Measurements from ENCODE around the gene PRRT1B.
"Not testable (repeated sequence)": the region's sequence is repeated elsewhere in the genome, so short reads cannot be mapped to it uniquely, and the experiment has no call there.

PRRT1B gene

DNA sequence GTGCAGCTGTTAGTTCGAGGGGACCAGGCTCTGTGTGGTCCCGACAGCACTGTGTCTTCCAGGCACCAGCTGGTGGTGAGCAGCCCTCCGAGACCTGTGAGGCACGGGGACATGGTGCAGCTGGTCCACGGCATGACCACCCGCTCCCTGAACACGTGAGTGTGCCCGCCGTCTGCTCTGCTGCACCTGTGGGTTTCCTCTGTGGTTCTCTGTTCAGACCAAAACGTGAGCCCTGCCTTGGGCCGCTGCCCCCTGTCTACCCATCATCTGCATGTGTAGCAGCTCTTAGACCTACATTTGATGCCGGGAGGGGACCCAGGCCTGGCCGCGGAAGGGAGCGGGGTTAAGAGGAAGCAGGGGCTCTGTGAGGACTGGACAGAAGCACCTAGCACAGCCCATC is 32.1 kb upstream of the PRRT1B start:
- Histone ChIP-seq H3K9me3 (ENCODE audit: insufficient read depth, low read length) (no peaks in the 10 kb centered on the region), H3K9ac (ENCODE audit: low read length) (no peak overlapping the region), H3K27me3 (ENCODE audit: low read depth, low read length) (no peaks in the 10 kb centered on the region), H3K4me2 (ENCODE audit: low read length) (no peak overlapping the region), H2AFZ (ENCODE audit: low read depth, low read length) (no peak overlapping the region), H3K79me2 (ENCODE audit: low read length) (no peaks in the 10 kb centered on the region), H3K4me3 (ENCODE audit: low read length) (no peak overlapping the region), H3K27ac (ENCODE audit: low read length) (no peak overlapping the region), H3K36me3 (replicated peaks; ENCODE audit: low read depth, low read length) (peaks cover 32% of the 10 kb centered on the region), H3K4me1 (ENCODE audit: low read length) (no peaks in the 10 kb centered on the region), H4K20me1 (ENCODE audit: insufficient read depth, low read length) (no peaks in the 10 kb centered on the region)
- TF ChIP-seq CTCF (IDR thresholded peaks at IDR 0.05; ENCODE audit: low read depth, low read length) (no peak), EZH2phosphoT487 (IDR thresholded peaks at IDR 0.05; ENCODE audit: low read depth) (no peak)

GRCh38 chr9:131515559-131516031 is 29.7 kb upstream of the PRRT1B start:
- H4K20me1 ChIP-seq (ENCODE audit: insufficient read depth, low read length); H3K4me1 ChIP-seq (ENCODE audit: low read length); H3K9me3 ChIP-seq (ENCODE audit: insufficient read depth, low read length); H3K4me3 ChIP-seq (ENCODE audit: low read length); H3K4me2 ChIP-seq (ENCODE audit: low read length); H3K9ac ChIP-seq (ENCODE audit: low read length); H3K27me3 ChIP-seq (ENCODE audit: low read depth, low read length); H3K79me2 ChIP-seq (ENCODE audit: low read length); H2AFZ ChIP-seq (ENCODE audit: low read depth, low read length); H3K27ac ChIP-seq (ENCODE audit: low read length): not testable (repeated sequence)
- H3K36me3 ChIP-seq (replicated peaks; ENCODE audit: low read depth, low read length) = peaks cover 31% of the 10 kb centered on the region

DNA sequence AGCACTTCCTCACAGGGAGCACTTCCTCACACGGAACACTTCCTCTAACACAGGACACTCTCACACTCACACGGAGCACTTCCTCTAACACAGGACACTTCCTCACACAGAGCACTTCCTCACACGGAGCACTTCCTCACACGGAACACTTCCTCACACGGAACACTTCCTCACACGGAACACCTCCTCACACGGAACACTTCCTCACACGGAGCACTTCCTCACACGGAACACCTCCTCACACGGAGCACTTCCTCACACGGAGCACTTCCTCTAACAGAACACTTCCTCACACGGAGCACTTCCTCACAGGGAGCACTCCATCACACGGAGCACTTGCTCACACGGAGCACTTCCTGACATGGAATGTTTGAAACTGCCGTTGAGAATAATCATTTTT is 29.2 kb upstream of the PRRT1B start:
- H3K36me3 ChIP-seq (replicated peaks; ENCODE audit: low read depth, low read length) = peaks cover 27% of the 10 kb centered on the region
- H3K27ac ChIP-seq (ENCODE audit: low read length) = no peak overlapping the region

DNA sequence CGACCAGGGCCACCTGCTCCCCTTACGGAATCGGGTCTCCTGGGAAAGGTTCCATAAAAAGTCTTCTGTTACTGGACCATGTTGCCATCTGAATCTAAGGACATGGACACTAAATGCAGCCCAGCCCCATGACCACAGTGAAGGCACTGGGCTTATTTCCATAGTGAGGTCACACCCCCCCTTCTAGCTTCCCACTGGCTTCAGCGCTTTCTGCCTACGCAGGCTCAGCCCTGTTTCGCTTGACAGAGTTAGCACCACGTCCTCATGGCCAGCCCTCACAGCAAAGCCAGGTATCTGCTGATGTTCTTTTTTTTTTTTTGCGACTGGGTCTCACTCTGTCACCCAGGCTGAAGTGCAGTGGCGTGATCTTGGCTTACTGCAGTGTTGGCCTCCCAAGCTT is 28.4 kb upstream of the PRRT1B start:
- Histone ChIP-seq H3K4me3 (ENCODE audit: low read length) (no peak overlapping the region), H3K9ac (ENCODE audit: low read length) (no peak overlapping the region), H3K4me1 (ENCODE audit: low read length) (no peaks in the 10 kb centered on the region), H3K9me3 (ENCODE audit: insufficient read depth, low read length) (no peaks in the 10 kb centered on the region), H3K79me2 (ENCODE audit: low read length) (no peaks in the 10 kb centered on the region), H3K36me3 (replicated peaks; ENCODE audit: low read depth, low read length) (peaks cover 25% of the 10 kb centered on the region), H3K27ac (ENCODE audit: low read length) (no peak overlapping the region), H4K20me1 (ENCODE audit: insufficient read depth, low read length) (no peaks in the 10 kb centered on the region), H3K27me3 (ENCODE audit: low read depth, low read length) (no peaks in the 10 kb centered on the region), H2AFZ (ENCODE audit: low read depth, low read length) (no peak overlapping the region), H3K4me2 (ENCODE audit: low read length) (no peak overlapping the region)
- TF ChIP-seq EZH2phosphoT487 (IDR thresholded peaks at IDR 0.05; ENCODE audit: low read depth) = no peak
- TF ChIP-seq CTCF (IDR thresholded peaks at IDR 0.05; ENCODE audit: low read depth, low read length) = no peak

More for the DNA sequence above, 29.2 kb upstream of the PRRT1B start:
- H3K9me3 ChIP-seq (ENCODE audit: insufficient read depth, low read length) = no peaks in the 10 kb centered on the region
- H3K79me2 ChIP-seq (ENCODE audit: low read length) = no peaks in the 10 kb centered on the region
- no peaks in the 10 kb centered on the region for H4K20me1 ChIP-seq (ENCODE audit: insufficient read depth, low read length)
- H3K4me1 ChIP-seq (ENCODE audit: low read length) = no peaks in the 10 kb centered on the region
- no peak overlapping the region for H3K4me2 ChIP-seq (ENCODE audit: low read length)
- no peak overlapping the region for H2AFZ ChIP-seq (ENCODE audit: low read depth, low read length)
- no peak for TF ChIP-seq EZH2phosphoT487 (IDR thresholded peaks at IDR 0.05; ENCODE audit: low read depth)
- no peak for TF ChIP-seq CTCF (IDR thresholded peaks at IDR 0.05; ENCODE audit: low read depth, low read length)
- H3K27me3 ChIP-seq (ENCODE audit: low read depth, low read length) = no peaks in the 10 kb centered on the region
- no peak overlapping the region for H3K4me3 ChIP-seq (ENCODE audit: low read length)
- H3K9ac ChIP-seq (ENCODE audit: low read length) = no peak overlapping the region

DNA sequence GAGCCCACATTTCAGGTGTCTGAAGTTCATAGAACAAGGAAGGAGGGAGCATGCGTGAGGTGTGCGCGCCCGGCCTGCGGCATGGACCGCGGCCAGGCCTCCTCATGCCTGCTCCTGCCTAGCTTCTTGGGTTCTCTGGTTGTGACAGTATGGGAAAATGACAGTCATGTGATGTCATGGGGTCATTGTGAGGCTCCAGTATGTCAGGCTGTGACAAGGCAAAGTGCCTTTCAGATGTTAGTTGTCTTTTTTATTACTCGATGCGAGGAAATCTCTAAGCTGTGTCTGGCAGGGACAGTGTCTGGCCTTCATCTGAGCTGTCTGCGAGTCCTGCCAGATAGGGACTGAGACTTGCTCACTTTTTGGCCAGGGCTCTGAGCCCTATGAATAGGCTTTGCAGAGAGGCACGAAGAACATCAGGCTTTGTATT is 27.5 kb upstream of the PRRT1B start:
- H3K4me3 ChIP-seq (ENCODE audit: low read length) = no peak overlapping the region
- no peaks in the 10 kb centered on the region for H4K20me1 ChIP-seq (ENCODE audit: insufficient read depth, low read length)
- no peaks in the 10 kb centered on the region for H3K27me3 ChIP-seq (ENCODE audit: low read depth, low read length)
- H2AFZ ChIP-seq (ENCODE audit: low read depth, low read length) = no peak overlapping the region
- no peaks in the 10 kb centered on the region for H3K9me3 ChIP-seq (ENCODE audit: insufficient read depth, low read length)
- no peak overlapping the region for H3K4me2 ChIP-seq (ENCODE audit: low read length)
- H3K4me1 ChIP-seq (ENCODE audit: low read length) = no peaks in the 10 kb centered on the region
- no peak overlapping the region for H3K9ac ChIP-seq (ENCODE audit: low read length)
- no peaks in the 10 kb centered on the region for H3K79me2 ChIP-seq (ENCODE audit: low read length)
- H3K36me3 ChIP-seq (replicated peaks; ENCODE audit: low read depth, low read length) = peaks cover 23% of the 10 kb centered on the region
- TF ChIP-seq EZH2phosphoT487 (IDR thresholded peaks at IDR 0.05; ENCODE audit: low read depth) (no peak), CTCF (IDR thresholded peaks at IDR 0.05; ENCODE audit: low read depth, low read length) (no peak)
- H3K27ac ChIP-seq (ENCODE audit: low read length) = no peak overlapping the region

Measured in OCI-LY3 (cell line).